Measurements from ENCODE around the gene STX18.

DNA sequence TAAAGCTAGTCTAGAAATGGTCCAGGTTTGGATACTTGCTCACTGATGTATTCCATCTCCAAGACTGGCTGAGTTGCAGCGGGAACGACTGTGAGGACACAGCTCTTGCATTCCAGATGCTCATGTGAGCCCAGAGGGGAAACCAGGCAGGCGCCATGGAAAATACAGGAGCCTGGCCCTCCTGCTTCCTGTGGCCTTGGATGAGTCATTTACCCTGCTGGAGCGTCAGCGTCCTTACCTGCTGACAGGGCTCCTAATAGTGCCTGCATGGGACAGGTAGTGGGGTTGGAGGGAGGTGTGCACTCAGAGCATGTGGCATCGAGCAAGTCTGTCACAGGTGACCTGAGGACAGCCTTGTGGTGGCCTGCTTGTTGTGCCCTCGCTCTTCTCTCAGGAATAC is 85.5 kb downstream of the STX18 start:
- TF ChIP-seq, protein P1, sequence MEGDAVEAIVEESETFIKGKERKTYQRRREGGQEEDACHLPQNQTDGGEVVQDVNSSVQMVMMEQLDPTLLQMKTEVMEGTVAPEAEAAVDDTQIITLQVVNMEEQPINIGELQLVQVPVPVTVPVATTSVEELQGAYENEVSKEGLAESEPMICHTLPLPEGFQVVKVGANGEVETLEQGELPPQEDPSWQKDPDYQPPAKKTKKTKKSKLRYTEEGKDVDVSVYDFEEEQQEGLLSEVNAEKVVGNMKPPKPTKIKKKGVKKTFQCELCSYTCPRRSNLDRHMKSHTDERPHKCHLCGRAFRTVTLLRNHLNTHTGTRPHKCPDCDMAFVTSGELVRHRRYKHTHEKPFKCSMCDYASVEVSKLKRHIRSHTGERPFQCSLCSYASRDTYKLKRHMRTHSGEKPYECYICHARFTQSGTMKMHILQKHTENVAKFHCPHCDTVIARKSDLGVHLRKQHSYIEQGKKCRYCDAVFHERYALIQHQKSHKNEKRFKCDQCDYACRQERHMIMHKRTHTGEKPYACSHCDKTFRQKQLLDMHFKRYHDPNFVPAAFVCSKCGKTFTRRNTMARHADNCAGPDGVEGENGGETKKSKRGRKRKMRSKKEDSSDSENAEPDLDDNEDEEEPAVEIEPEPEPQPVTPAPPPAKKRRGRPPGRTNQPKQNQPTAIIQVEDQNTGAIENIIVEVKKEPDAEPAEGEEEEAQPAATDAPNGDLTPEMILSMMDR (IDR thresholded peaks at IDR 0.05) = no peak
- no peak for TF ChIP-seq POLR2AphosphoS5 (IDR thresholded peaks at IDR 0.05)
- no peak for TF ChIP-seq POLR2A (IDR thresholded peaks at IDR 0.05)
